Natural killer cell (primary cell): ENCODE measurements around the gene PCDHGA1. TPM values are rescaled to one million over a fixed set of nuclear protein-coding genes. Genes with fewer than 3 reads are reported as not detected.
A peak's percentile ranks its signal among the peaks of the same experiment; 100 is the strongest.
"Not testable (repeated sequence)": the region's sequence is repeated elsewhere in the genome, so short reads cannot be mapped to it uniquely, and the experiment has no call there.

Source experiments
- ATAC-seq, 3 donors: fragments of 150-1000 bp in 2 of 3; fragments of 200-7000 bp in 1 of 3; cut with Tn5 transposase; 1 replicate in 1 of 3; 2 replicates in 2 of 3; pipeline ENCODE4 v1.10.0; 2021; ENCODE audit warnings: mild to moderate bottlenecking in 2 of 3, moderate library complexity in 2 of 3
- DNase-seq, 2 donors: peaks; one replicate each; pipeline versions ENCODE4 v3.0.0 to v3.0.0-alpha.2; 2013 to 2021; ENCODE audit warnings: mixed read lengths in 1 of 2
- H3K27ac ChIP-seq: one replicate; pipeline ENCODE4 v1.5.1; 2013; ENCODE audit warnings: mild to moderate bottlenecking, low read length
- H3K27me3 ChIP-seq: one replicate; pipeline ENCODE4 v1.6.1; 2013; ENCODE audit warnings: low read length; ENCODE audit not compliant: control insufficient read depth, insufficient read depth
- H3K36me3 ChIP-seq: one replicate; pipeline ENCODE4 v1.6.1; 2013; ENCODE audit warnings: low read length; ENCODE audit not compliant: control insufficient read depth, insufficient read depth
- H3K4me1 ChIP-seq: one replicate; pipeline ENCODE4 v1.6.1; 2013; ENCODE audit warnings: low read length; ENCODE audit not compliant: control insufficient read depth, insufficient read depth
- H3K4me3 ChIP-seq: one replicate; pipeline ENCODE4 v1.5.1; 2013; ENCODE audit warnings: low read length
- H3K9me3 ChIP-seq: one replicate; pipeline ENCODE4 v1.6.1; 2013; ENCODE audit warnings: low read length; ENCODE audit not compliant: control insufficient read depth, insufficient read depth
- H3K27ac Mint-ChIP-seq, 2 donors: one replicate each; pipeline ENCODE4 v1.8.0; 2022; ENCODE audit warnings: mild to moderate bottlenecking in 2 of 2, mixed read lengths in 2 of 2, moderate library complexity in 1 of 2
- H3K27me3 Mint-ChIP-seq, 2 donors: one replicate each; pipeline ENCODE4 v1.8.0; 2022; ENCODE audit warnings: low read depth in 2 of 2, mixed read lengths in 2 of 2
- H3K36me3 Mint-ChIP-seq: one replicate; pipeline ENCODE4 v1.8.0; 2022; ENCODE audit warnings: mixed read lengths
- H3K4me1 Mint-ChIP-seq, 2 donors: one replicate each; pipeline ENCODE4 v1.8.0; 2022; ENCODE audit warnings: mixed read lengths in 2 of 2
- H3K4me3 Mint-ChIP-seq: one replicate; pipeline ENCODE4 v1.8.0; 2022; ENCODE audit warnings: mild to moderate bottlenecking, moderate library complexity, mixed read lengths
- H3K9me3 Mint-ChIP-seq, 2 donors: one replicate each; pipeline ENCODE4 v1.8.0; 2022; ENCODE audit warnings: mixed read lengths in 2 of 2
- CTCF ChIP-seq: fragments of 200-600 bp; IDR thresholded peaks from one replicate; pipeline ENCODE4 v1.8.0; 2022; ENCODE audit warnings: antibody characterized with exemption
- WGBS: methylation state at CpG from one replicate; pipeline ENCODE4 v1.1.7; 2013; ENCODE audit warnings: missing lambda C conversion rate; ENCODE audit not compliant: insufficient coverage; 5-methylcytosine and 5-hydroxymethylcytosine counted together
- intact Hi-C: fragments of 100-400 bp; cut with micrococcal nuclease; formaldehyde crosslinking; loops from one replicate; pipeline ENCODE4 v1.14.2; 2022
- total RNA-seq, 4 donors: library from RNA; stranded (reverse); fragments of 120-200 nt in 1 of 4; gene quantifications; one replicate each; pipeline versions ENCODE4 v1.2.3 to v1.2.4, GENCODE V29; 2013 to 2022

PCDHGA1 gene
- total RNA-seq, 3 donors from 2014 or later (not counting 1 experiment from before 2014, with no cell fraction given), result not detected

DNA sequence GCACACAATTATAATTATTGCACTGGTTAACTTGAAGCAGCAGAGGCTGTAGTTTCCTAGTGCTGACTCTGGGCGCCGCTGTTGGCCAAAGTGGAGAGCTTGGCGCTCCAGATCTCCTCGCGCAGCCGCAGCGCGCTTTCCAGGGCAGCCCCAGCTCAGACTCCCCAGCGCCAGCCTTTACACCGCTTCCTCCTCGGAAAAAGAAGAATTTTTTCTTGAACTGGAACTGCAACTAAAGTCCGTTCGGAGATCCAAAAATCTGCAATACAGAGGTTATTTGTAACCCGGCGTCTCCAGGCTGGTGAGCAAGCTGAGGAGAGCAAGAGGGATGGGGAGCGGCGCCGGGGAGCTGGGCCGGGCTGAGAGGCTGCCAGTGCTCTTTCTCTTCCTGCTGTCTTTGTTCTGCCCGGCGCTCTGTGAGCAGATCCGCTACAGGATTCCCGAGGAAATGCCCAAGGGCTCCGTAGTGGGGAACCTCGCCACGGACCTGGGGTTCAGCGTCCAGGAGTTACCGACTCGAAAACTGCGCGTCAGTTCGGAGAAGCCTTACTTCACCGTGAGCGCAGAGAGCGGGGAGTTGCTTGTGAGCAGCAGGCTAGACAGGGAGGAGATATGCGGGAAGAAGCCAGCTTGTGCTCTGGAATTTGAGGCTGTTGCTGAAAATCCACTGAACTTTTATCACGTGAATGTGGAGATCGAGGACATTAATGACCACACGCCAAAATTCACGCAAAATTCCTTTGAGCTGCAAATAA lies 57.4 kb downstream of the PCDHGA1 start, which contains the start of gene PCDHGB4:
Gene PCDHGB4, plus strand, starts transcription at position 142 of the 755 bp plus-strand sequence. Its CDS starts 187 bp downstream, at position 329.
- DNase-seq (peak in 1 of 2 donors; percentile 10), ATAC-seq (peak; percentile 81 to 89 (median 84))
- not testable (repeated sequence) for H3K27ac ChIP-seq, H3K36me3 Mint-ChIP-seq, H3K4me1 Mint-ChIP-seq, H3K4me1 ChIP-seq, H3K4me3 ChIP-seq, H3K36me3 ChIP-seq, H3K27ac Mint-ChIP-seq, H3K9me3 Mint-ChIP-seq
- Histone ChIP-seq H3K27me3 (peaks cover 60% of the 10 kb centered on the region), H3K9me3 (peaks cover 41% of the 10 kb centered on the region)
- Mint-ChIP-seq H3K27me3 (peaks cover 66 to 75% of the 10 kb centered on the region in 2 donors), H3K4me3 (peak within 1 kb of the TSS; percentile 78)
- peak; percentile 15 for TF ChIP-seq CTCF
- intact Hi-C loops, result loop anchor here (5.0 kb wide), 1 partner anchor 35 kb away; the partner anchor contains the start of gene PCDHGA11
- WGBS, result 16% methylated on average over 16 of the region's 40 CpGs

DNA sequence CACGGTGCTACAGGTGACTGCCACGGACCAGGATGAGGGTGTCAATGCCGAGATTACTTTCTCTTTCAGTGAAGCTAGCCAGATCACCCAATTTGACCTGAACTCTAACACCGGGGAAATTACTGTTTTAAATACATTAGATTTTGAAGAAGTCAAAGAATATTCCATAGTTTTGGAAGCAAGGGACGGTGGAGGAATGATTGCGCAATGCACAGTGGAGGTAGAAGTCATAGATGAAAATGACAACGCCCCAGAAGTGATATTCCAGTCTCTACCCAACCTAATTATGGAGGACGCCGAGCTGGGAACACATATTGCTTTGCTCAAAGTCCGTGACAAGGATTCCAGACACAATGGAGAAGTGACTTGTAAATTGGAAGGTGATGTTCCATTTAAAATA lies 58.3 kb downstream of the PCDHGA1 start:
- peaks cover 0 to 5% of the 10 kb centered on the region in 2 donors for H3K9me3 Mint-ChIP-seq
- Histone ChIP-seq H3K4me1 (no peaks in the 10 kb centered on the region), H3K27me3 (peaks cover 56% of the 10 kb centered on the region), H3K36me3 (no peaks in the 10 kb centered on the region), H3K27ac (no peak overlapping the region), H3K4me3 (no peak overlapping the region), H3K9me3 (peaks cover 41% of the 10 kb centered on the region)
- H3K27me3 Mint-ChIP-seq, result peaks cover 64 to 75% of the 10 kb centered on the region in 2 donors
- ATAC-seq (no peak), DNase-seq (no peak)
- intact Hi-C loops, result loop anchor here (5.0 kb wide), 1 partner anchor 34 kb away; the partner anchor contains the start of gene PCDHGA11
- no peaks in the 10 kb centered on the region for H3K4me1 Mint-ChIP-seq
- WGBS, result 66% methylated on average over 7 of the region's 10 CpGs
- no peak overlapping the region for H3K4me3 Mint-ChIP-seq
- H3K36me3 Mint-ChIP-seq, result peaks cover 7% of the 10 kb centered on the region
- TF ChIP-seq CTCF, result no peak
- no peak overlapping the region for H3K27ac Mint-ChIP-seq

GRCh38 chr5:141389153-141390042 lies 59.1 kb downstream of the PCDHGA1 start:
- 50% methylated on average over 77 of the region's 77 CpGs for WGBS
- peaks cover 60% of the 10 kb centered on the region for H3K27me3 ChIP-seq
- intact Hi-C loops, result loop anchor here (5.0 kb wide), 1 partner anchor 33 kb away; the partner anchor contains the start of gene PCDHGA11
- Mint-ChIP-seq H3K36me3 (peaks cover 7% of the 10 kb centered on the region), H3K27me3 (peaks cover 64 to 81% of the 10 kb centered on the region in 2 donors), H3K4me1 (no peaks in the 10 kb centered on the region), H3K27ac (no peak overlapping the region), H3K9me3 (peaks cover 0 to 8% of the 10 kb centered on the region in 2 donors), H3K4me3 (no peak overlapping the region)
- no peak overlapping the region for H3K4me3 ChIP-seq
- H3K27ac ChIP-seq, result no peak overlapping the region
- DNase-seq (no peak), ATAC-seq (no peak)
- H3K4me1 ChIP-seq, result no peaks in the 10 kb centered on the region
- TF ChIP-seq CTCF, result no peak
- H3K36me3 ChIP-seq, result no peaks in the 10 kb centered on the region
- H3K9me3 ChIP-seq, result peaks cover 44% of the 10 kb centered on the region
